A673 (cell line): ENCODE data around the gene CREB3L4. TPM values are rescaled to one million over a fixed set of nuclear protein-coding genes. Genes with fewer than 3 reads are reported as not detected.

Experiments used
- BruUV-seq: library from RNA; stranded (reverse); fragments of 400-500 nt; replicated peaks from 2 replicates; lab custom pipeline; 2021; lab: Mats Ljungman, UMichigan
- CTCF ChIA-PET: fragments of 300-600 bp; sonication (Branson Sonifier 250); formaldehyde crosslinking; loops from one replicate; lab custom pipeline; 2022; ENCODE audit warnings: antibody characterized with exemption; lab: Charles Lee
- POLR2A ChIA-PET: fragments of 300-600 bp; sonication (Branson Sonifier 250); formaldehyde crosslinking; loops from one replicate; lab custom pipeline; 2022; ENCODE audit warnings: antibody characterized with exemption; ENCODE audit not compliant: low non-redundant PET; lab: Charles Lee
- DNase-seq: peaks from one replicate; pipeline ENCODE4 v3.0.0-alpha.2; 2015; ENCODE audit warnings: low spot score
- H3K27ac ChIP-seq: fragments of 200-600 bp; sonication (generic); 2 replicates; pipeline ENCODE4 v1.5.1; 2016; ENCODE audit warnings: mixed run types, low read depth, mild to moderate bottlenecking, mixed read lengths, antibody characterized with exemption, low read length; ENCODE audit not compliant: poor library complexity, severe bottlenecking
- H3K27me3 ChIP-seq: fragments of 200-600 bp; sonication (generic); replicated peaks from 2 replicates; pipeline ENCODE4 v1.6.1; 2017; ENCODE audit warnings: mixed run types, low read depth, mild to moderate bottlenecking, mixed read lengths, antibody characterized with exemption, low read length; ENCODE audit not compliant: insufficient read depth, poor library complexity
- H3K36me3 ChIP-seq: fragments of 200-600 bp; sonication (generic); 2 replicates; pipeline ENCODE4 v1.6.1; 2016; ENCODE audit warnings: mixed run types, mild to moderate bottlenecking, mixed read lengths, antibody characterized with exemption, low read length; ENCODE audit not compliant: insufficient read depth, poor library complexity, severe bottlenecking
- H3K4me1 ChIP-seq: fragments of 200-600 bp; sonication (generic); 2 replicates; pipeline ENCODE4 v1.6.1; 2017; ENCODE audit warnings: mixed run types, mild to moderate bottlenecking, mixed read lengths, antibody characterized with exemption, low read length; ENCODE audit not compliant: insufficient read depth, poor library complexity, severe bottlenecking
- H3K4me3 ChIP-seq: fragments of 200-600 bp; sonication (generic); 2 replicates; pipeline ENCODE4 v1.5.1; 2016; ENCODE audit warnings: low read depth, mixed run types, mild to moderate bottlenecking, mixed read lengths, low read length; ENCODE audit not compliant: poor library complexity, severe bottlenecking
- H3K9me3 ChIP-seq: fragments of 200-600 bp; sonication (generic); 2 replicates; pipeline ENCODE4 v1.6.1; 2016; ENCODE audit warnings: mixed run types, low read depth, mild to moderate bottlenecking, mixed read lengths, antibody characterized with exemption, low read length; ENCODE audit not compliant: poor library complexity, severe bottlenecking
- EZH2 ChIP-seq: fragments of 200-600 bp; sonication (generic); IDR thresholded peaks from 2 replicates; pipeline ENCODE4 v1.6.1; 2017; ENCODE audit warnings: borderline replicate concordance, low read depth, mild to moderate bottlenecking, mixed read lengths, antibody characterized with exemption, low read length; ENCODE audit not compliant: poor library complexity, severe bottlenecking
- intact Hi-C: fragments of 100-400 bp; cut with micrococcal nuclease; formaldehyde crosslinking; loops from one replicate; pipeline ENCODE4 v1.10.0; 2022; ENCODE audit not compliant: unreplicated experiment
- total RNA-seq: library from RNA; stranded (reverse); gene quantifications from 2 replicates; pipeline ENCODE4 v1.2.3, GENCODE V29; 2021
- TF ChIP-seq, protein P1 (sequence below): fragments of 300-800, 200-600 bp; sonication (generic); conservative IDR thresholded peaks from 2 replicates; pipeline ENCODE4 v1.5.1; 2017; ENCODE audit warnings: low read depth, mild to moderate bottlenecking, antibody characterized with exemption, low read length, moderate library complexity, mixed read lengths

The CREB3L4 gene
- total RNA-seq, 1 experiment from 2014 or later, result 8.7 TPM

DNA sequence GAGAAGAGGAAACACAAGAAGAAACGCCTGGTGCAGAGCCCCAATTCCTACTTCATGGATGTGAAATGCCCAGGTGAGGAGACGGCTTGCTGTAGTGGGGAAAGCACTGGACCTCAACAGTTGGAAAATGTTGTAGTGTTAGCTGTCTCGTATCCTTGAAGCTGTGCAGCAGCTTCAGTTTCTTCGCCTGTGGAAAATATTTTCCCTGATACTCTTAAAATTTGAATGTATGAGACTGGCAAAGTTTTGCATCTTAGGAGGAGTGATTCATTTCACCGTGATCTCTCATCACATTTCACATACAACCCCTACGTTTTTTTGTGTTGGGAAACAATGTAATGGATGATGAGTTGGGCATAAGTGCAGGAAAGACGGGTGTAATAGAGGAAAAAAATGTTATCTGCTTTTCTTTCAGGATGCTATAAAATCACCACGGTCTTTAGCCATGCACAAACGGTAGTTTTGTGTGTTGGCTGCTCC is 23.5 kb downstream of the CREB3L4 start:
- Histone ChIP-seq H3K36me3 (peaks cover 42% of the 10 kb centered on the region), H3K9me3 (no peaks in the 10 kb centered on the region), H3K4me3 (peak overlapping the region; percentile 81), H3K27me3 (no peaks in the 10 kb centered on the region), H3K4me1 (peaks cover 17% of the 10 kb centered on the region), H3K27ac (peak overlapping the region; percentile 96)
- CTCF ChIA-PET, result no interaction called here
- intact Hi-C loops, result no loop called here
- TF ChIP-seq EZH2, result no peak
- TF ChIP-seq, protein P1, sequence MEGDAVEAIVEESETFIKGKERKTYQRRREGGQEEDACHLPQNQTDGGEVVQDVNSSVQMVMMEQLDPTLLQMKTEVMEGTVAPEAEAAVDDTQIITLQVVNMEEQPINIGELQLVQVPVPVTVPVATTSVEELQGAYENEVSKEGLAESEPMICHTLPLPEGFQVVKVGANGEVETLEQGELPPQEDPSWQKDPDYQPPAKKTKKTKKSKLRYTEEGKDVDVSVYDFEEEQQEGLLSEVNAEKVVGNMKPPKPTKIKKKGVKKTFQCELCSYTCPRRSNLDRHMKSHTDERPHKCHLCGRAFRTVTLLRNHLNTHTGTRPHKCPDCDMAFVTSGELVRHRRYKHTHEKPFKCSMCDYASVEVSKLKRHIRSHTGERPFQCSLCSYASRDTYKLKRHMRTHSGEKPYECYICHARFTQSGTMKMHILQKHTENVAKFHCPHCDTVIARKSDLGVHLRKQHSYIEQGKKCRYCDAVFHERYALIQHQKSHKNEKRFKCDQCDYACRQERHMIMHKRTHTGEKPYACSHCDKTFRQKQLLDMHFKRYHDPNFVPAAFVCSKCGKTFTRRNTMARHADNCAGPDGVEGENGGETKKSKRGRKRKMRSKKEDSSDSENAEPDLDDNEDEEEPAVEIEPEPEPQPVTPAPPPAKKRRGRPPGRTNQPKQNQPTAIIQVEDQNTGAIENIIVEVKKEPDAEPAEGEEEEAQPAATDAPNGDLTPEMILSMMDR, result no peak
- POLR2A ChIA-PET, result interaction anchor here (0.5 to 1.0 kb wide), 3 partner anchors 8 to 1465 kb away, joined by 3 to 6 read pairs (median 4); no protein-coding TSS in a partner anchor
- no peak for DNase-seq
- TSS peak; percentile 80 for BruUV-seq

DNA sequence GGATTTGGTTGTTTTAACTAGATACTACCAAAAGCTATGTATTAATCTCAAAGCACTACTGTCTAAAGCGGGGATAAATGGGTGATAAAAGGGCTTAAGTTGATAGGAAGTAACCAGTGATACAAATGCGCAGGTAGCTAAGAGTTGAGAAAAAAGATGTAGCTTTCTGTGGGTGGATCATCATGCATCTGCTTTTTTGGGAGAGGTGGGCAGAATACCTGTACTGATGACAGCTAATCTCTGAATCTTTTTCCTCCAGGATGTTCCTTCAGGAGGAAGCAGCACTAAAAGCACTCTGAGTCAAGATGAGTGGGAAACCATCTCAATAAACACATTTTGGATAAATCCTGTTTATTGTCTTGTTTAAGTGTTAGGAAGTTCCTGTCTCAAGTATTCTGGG is 24.1 kb downstream of the CREB3L4 start:
- Histone ChIP-seq H3K4me3 (peak overlapping the region; percentile 81), H3K27ac (peak overlapping the region; percentile 96), H3K36me3 (peaks cover 42% of the 10 kb centered on the region), H3K4me1 (peaks cover 13% of the 10 kb centered on the region), H3K27me3 (no peaks in the 10 kb centered on the region), H3K9me3 (no peaks in the 10 kb centered on the region)
- TF ChIP-seq, protein P1, result no peak
- TF ChIP-seq EZH2, result no peak
- POLR2A ChIA-PET, result interaction anchor here (0.5 kb wide), 1 partner anchor 74 kb away, joined by 6 read pairs; no protein-coding TSS in a partner anchor
- BruUV-seq, result no TSS peak
- intact Hi-C loops, result no loop called here
- DNase-seq, result no peak
- CTCF ChIA-PET, result no interaction called here

GRCh38 chr1:153995202-153995601 is 27.5 kb downstream of the CREB3L4 start:
- ChIA-PET CTCF (no interaction called here), POLR2A (interaction anchor here (0.6 kb wide), 1 partner anchor 231 kb away, joined by 4 read pairs; no protein-coding TSS in a partner anchor)
- DNase-seq, result no peak
- no peak for TF ChIP-seq EZH2
- TF ChIP-seq, protein P1, result no peak
- peaks cover 13% of the 10 kb centered on the region for H3K4me1 ChIP-seq
- H3K27me3 ChIP-seq, result no peaks in the 10 kb centered on the region
- no peaks in the 10 kb centered on the region for H3K9me3 ChIP-seq
- no TSS peak for BruUV-seq
- intact Hi-C loops, result no loop called here
- H3K36me3 ChIP-seq, result peaks cover 42% of the 10 kb centered on the region
- no peak overlapping the region for H3K4me3 ChIP-seq
- H3K27ac ChIP-seq, result no peak overlapping the region
